ENCODE data around the gene CAMK1D. TPM values are rescaled to one million over a fixed set of nuclear protein-coding genes. Genes with fewer than 3 reads are reported as not detected.

Gene CAMK1D
- total and polyA plus RNA-seq, 2 of the 4 experiments (the other 2 are of a cell fraction), result 5.0 to 5.3 TPM

GRCh38 chr10:12500381-12501303 lies 151.3 kb downstream of the CAMK1D start:
- Histone ChIP-seq H3K27me3 (ENCODE audit: control insufficient read depth, insufficient read depth, low read length) (no peaks in the 10 kb centered on the region; the same call in 1 of the 2 replicates), H3K4me3 (ENCODE audit: insufficient read depth, low read depth, low read length) (no peak overlapping the region), H4K5ac (ENCODE audit: low read depth, low read length) (no peak overlapping the region), H4K20me1 (ENCODE audit: insufficient read depth, low read length) (no peaks in the 10 kb centered on the region), H3K9ac (ENCODE audit: low read depth, low read length) (no peak overlapping the region), H3K4ac (ENCODE audit: low read depth, low read length) (no peak overlapping the region), H2BK120ac (ENCODE audit: low read depth, low read length) (no peak overlapping the region), H4K91ac (ENCODE audit: insufficient read depth, low read depth, low read length) (no peak overlapping the region), H3K56ac (ENCODE audit: extremely low read depth, insufficient read depth, low read length) (no peak overlapping the region), H2AFZ (replicated peaks; ENCODE audit: low read length, poor library complexity) (no peak overlapping the region), H3K18ac (ENCODE audit: low read depth, low read length) (no peak overlapping the region), H3K27ac (ENCODE audit: insufficient read depth, low read length) (no peak overlapping the region), H2BK20ac (ENCODE audit: low read depth, low read length) (no peak overlapping the region), H3K4me1 (ENCODE audit: control insufficient read depth, insufficient read depth, low read length) (peaks cover 5% of the 10 kb centered on the region; the same call in 1 of the 2 replicates), H2BK15ac (ENCODE audit: low read depth, low read length) (no peak overlapping the region), H2BK5ac (ENCODE audit: low read depth, low read length, poor library complexity, severe bottlenecking) (no peak overlapping the region), H3K79me1 (ENCODE audit: low read depth in 1 of 2, low read length in 2 of 2) (no peaks in the 10 kb centered on the region), H3K9me3 (ENCODE audit: control insufficient read depth, insufficient read depth, low read length) (no peaks in the 10 kb centered on the region), H3K9me1 (ENCODE audit: insufficient read depth, low read length) (no peaks in the 10 kb centered on the region), H2AK5ac (ENCODE audit: low read depth, low read length) (no peak overlapping the region), H3K23ac (ENCODE audit: low read depth, low read length) (no peak overlapping the region), H3K4me2 (ENCODE audit: low read depth, low read length) (peak overlapping the region; percentile 52; the same call in 1 of the 2 replicates), H2AK9ac (replicated peaks; ENCODE audit: low read depth, low read length, poor library complexity) (no peak overlapping the region), H4K8ac (ENCODE audit: low read depth in 2 of 2, low read length in 2 of 2) (no peak overlapping the region), H3K14ac (replicated peaks; ENCODE audit: low read depth, low read length) (no peak overlapping the region), H3K36me3 (ENCODE audit: control insufficient read depth, insufficient read depth, low read length) (no peaks in the 10 kb centered on the region)
- in situ Hi-C loops (cut with MboI; ENCODE audit: low sequenced_read_pairs) (no loop called here), dilution Hi-C loops (cut with HindIII; ENCODE audit: low sequenced_read_pairs, unreplicated experiment) (no loop called here), intact Hi-C loops (cut with micrococcal nuclease) (no loop called here)
- ChIA-PET POLR2A (ENCODE audit: unreplicated experiment) (no interaction called here), CTCF (no interaction called here)
- 50% methylated on average over 1 of the region's 7 CpGs; no CpG with 5 or more reads in 1 of the 2 experiments for WGBS, 2 experiments (ENCODE audit: extremely low coverage in 2 of 2, insufficient read length in 1 of 2)
- TF ChIP-seq FOS (IDR thresholded peaks at IDR 0.05; ENCODE audit: low read depth, low read length) (no peak), ELK1 (IDR thresholded peaks at IDR 0.05; ENCODE audit: borderline replicate concordance, low read depth, low read length) (no peak)
- no TSS peak for BruUV-seq (replicated peaks)
- ATAC-seq (ENCODE audit: low read depth), result peak; percentile 64
- DNase-seq, result no peak

All from IMR-90 (cell line).